GM19193 (cell line): Measurements from ENCODE around the gene ZKSCAN1.

Experiments
- POLR2A ChIP-seq: IDR thresholded peaks from 4 replicates; pipeline ENCODE4 v1.6.1; 2011; ENCODE audit not compliant: insufficient read depth, insufficient read length; ENCODE audit errors: extremely low read depth

ZKSCAN1 gene

GRCh38 chr7:100088621-100089457 is 73.4 kb downstream of the ZKSCAN1 start, which contains the start of gene COPS6:
Gene COPS6 (plus strand): TSS chr7:100088969. CDS start chr7:100088991, 22 bp downstream.
- TF ChIP-seq POLR2A, result peak; percentile 95

GRCh38 chr7:100089458-100090196 is 74.2 kb downstream of the ZKSCAN1 start:
- no peak for TF ChIP-seq POLR2A

GRCh38 chr7:100090527-100091410 is 75.4 kb downstream of the ZKSCAN1 start:
- no peak for TF ChIP-seq POLR2A
